Measurements from ENCODE around the gene DLX4. TPM values are rescaled to one million over a fixed set of nuclear protein-coding genes. Genes with fewer than 3 reads are reported as not detected.

The DLX4 gene
- total and polyA plus RNA-seq, 3 experiments from 2014 or later = 0.58 to 0.88 TPM; not detected in 1

DNA sequence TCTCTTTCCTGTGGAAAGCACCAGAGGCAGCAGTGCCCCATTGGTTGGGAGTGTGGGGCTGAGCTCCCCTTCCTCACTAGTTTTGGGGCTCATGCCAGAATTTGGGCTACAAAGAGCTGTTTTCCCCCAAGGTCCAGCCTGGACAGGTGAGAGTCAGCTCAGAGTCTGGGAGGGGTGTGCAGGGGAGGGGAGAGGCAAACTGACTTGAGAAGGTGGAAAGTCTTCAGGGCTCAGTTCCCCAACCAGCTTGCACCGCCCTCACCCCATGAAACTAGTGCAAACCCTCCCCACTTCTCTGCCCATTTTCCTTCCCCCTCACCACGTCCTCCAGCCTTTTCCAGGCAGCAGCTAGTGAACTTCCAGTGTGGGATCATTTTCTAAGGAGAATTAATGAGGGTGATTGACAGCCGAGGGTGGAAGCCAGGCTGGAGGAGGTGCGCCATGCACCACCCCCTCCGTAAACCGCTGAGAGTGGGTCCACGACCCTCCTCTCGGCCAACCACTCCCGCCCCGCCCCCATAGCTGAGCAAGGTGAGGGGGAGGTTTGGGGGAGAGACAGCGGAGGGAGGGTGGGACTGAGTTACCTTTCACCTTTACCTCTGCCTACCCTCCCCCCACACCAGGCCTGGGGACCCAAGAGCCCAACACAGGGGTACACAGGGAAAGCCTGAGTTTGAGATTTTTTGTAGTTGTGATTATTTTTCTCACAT lies 6.2 kb upstream of the DLX4 start:
- POLR2A ChIA-PET = no interaction called here
- H3K27me3 ChIP-seq (ENCODE audit: insufficient read depth, low read length, poor library complexity, severe bottlenecking) = peaks cover 52% of the 10 kb centered on the region

GRCh38 chr17:49963309-49963625 lies 5.7 kb upstream of the DLX4 start:
- peaks cover 61 to 76% of the 10 kb centered on the region in 2 donors for H3K27me3 Mint-ChIP-seq
- H3K9me3 ChIP-seq (ENCODE audit: low read length) = no peaks in the 10 kb centered on the region
- peaks cover 52% of the 10 kb centered on the region for H3K27me3 ChIP-seq (ENCODE audit: insufficient read depth, low read length, poor library complexity, severe bottlenecking)
- H3K36me3 ChIP-seq (ENCODE audit: insufficient read depth, low read length) = no peaks in the 10 kb centered on the region
- H3K9me3 Mint-ChIP-seq = peaks cover 0 to 6% (median 4%) of the 10 kb centered on the region in 5 donors
- POLR2A ChIA-PET = no interaction called here
- H3K36me3 Mint-ChIP-seq = no peaks in the 10 kb centered on the region
- no peak overlapping the region for H3K27ac ChIP-seq (ENCODE audit: low read depth, low read length)
- no peak for DNase-seq
- no peak overlapping the region for H3K4me3 ChIP-seq (ENCODE audit: low read length)
- CTCF ChIA-PET = interaction anchor here (0.6 to 3.8 kb wide), 3 partner anchors 11 to 255 kb away, joined by 3 to 18 read pairs (median 3); no protein-coding TSS in a partner anchor
- peak overlapping the region in 1 of 7 donors; percentile 45 for H3K4me3 Mint-ChIP-seq
- H3K4me1 ChIP-seq (ENCODE audit: insufficient read depth, low read length) = peaks cover 30% of the 10 kb centered on the region
- peaks cover 27 to 39% (median 36%) of the 10 kb centered on the region in 3 donors for H3K4me1 Mint-ChIP-seq
- peak overlapping the region in 1 of 8 donors; percentile 89 for H3K27ac Mint-ChIP-seq

More for the DNA sequence above, 6.2 kb upstream of the DLX4 start:
- CTCF ChIA-PET = interaction anchor here (0.7 to 3.8 kb wide), 4 partner anchors 10 to 254 kb away, joined by 3 to 18 read pairs (median 6); no protein-coding TSS in a partner anchor
- H3K4me3 ChIP-seq (ENCODE audit: low read length) = no peak overlapping the region
- Mint-ChIP-seq H3K9me3 (peaks cover 0 to 6% (median 4%) of the 10 kb centered on the region in 5 donors), H3K4me1 (peaks cover 24 to 33% (median 30%) of the 10 kb centered on the region in 3 donors), H3K4me3 (peak overlapping the region in 1 of 7 donors; percentile 27), H3K27ac (peak overlapping the region in 1 of 8 donors; percentile 43), H3K27me3 (peaks cover 60 to 72% of the 10 kb centered on the region in 2 donors), H3K36me3 (no peaks in the 10 kb centered on the region)
- H3K4me1 ChIP-seq (ENCODE audit: insufficient read depth, low read length) = peaks cover 24% of the 10 kb centered on the region
- H3K9me3 ChIP-seq (ENCODE audit: low read length) = no peaks in the 10 kb centered on the region
- H3K27ac ChIP-seq (ENCODE audit: low read depth, low read length) = no peak overlapping the region
- no peaks in the 10 kb centered on the region for H3K36me3 ChIP-seq (ENCODE audit: insufficient read depth, low read length)
- no peak for DNase-seq

- Histone ChIP-seq H3K9me3 (ENCODE audit: low read length) (no peaks in the 10 kb centered on the region), H3K4me1 (ENCODE audit: insufficient read depth, low read length) (peaks cover 32% of the 10 kb centered on the region), H3K36me3 (ENCODE audit: insufficient read depth, low read length) (no peaks in the 10 kb centered on the region), H3K27ac (ENCODE audit: low read depth, low read length) (no peak overlapping the region), H3K27me3 (ENCODE audit: insufficient read depth, low read length, poor library complexity, severe bottlenecking) (peaks cover 52% of the 10 kb centered on the region), H3K4me3 (ENCODE audit: low read length) (no peak overlapping the region)
- peaks cover 0 to 6% (median 4%) of the 10 kb centered on the region in 5 donors for H3K9me3 Mint-ChIP-seq
- peaks cover 61 to 76% of the 10 kb centered on the region in 2 donors for H3K27me3 Mint-ChIP-seq
- no peak for DNase-seq
- peak overlapping the region; percentile 2 to 79 (median 53) for H3K4me3 Mint-ChIP-seq
- CTCF ChIA-PET = interaction anchor here (0.6 to 3.8 kb wide), 3 partner anchors 11 to 34 kb away, joined by 3 to 18 read pairs (median 3); no protein-coding TSS in a partner anchor
- POLR2A ChIA-PET = no interaction called here
- H3K36me3 Mint-ChIP-seq = no peaks in the 10 kb centered on the region
- H3K4me1 Mint-ChIP-seq = peaks cover 28 to 39% (median 37%) of the 10 kb centered on the region in 3 donors
- peak overlapping the region in 4 of 8 donors; percentile 13 to 89 (median 40) for H3K27ac Mint-ChIP-seq
Measured at GRCh38 chr17:49963626-49964302, 5.2 kb upstream of the DLX4 start.

DNA sequence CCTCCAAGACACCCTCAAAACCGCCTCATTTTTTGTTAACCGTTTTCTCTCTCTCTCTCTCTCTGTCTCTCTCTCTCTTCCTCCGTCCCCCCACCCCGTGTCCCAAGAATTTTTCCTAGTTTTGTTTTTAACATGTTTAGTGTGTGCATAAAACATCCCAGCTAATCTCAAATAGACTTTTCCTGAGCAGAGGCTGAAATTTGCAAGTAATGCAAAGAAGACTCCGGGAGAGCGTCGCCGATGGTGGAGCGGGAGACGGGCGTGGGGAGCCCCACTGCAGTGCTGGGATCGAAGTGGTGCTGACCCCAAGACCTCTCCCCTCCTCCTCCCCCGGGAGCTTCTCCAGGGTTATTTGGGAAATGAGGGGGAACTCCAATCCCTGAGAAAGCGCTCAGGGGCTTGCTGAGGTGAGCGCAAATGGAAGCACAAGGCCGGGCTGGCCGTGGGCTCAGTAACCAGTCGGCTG lies 4.7 kb upstream of the DLX4 start:
- CTCF ChIA-PET = interaction anchor here (0.7 to 3.8 kb wide), 3 partner anchors 12 to 34 kb away, joined by 3 to 18 read pairs (median 3); no protein-coding TSS in a partner anchor
- H3K4me3 ChIP-seq (ENCODE audit: low read length) = no peak overlapping the region
- peak overlapping the region; percentile 53 to 79 (median 78) for H3K4me3 Mint-ChIP-seq
- H3K4me1 Mint-ChIP-seq = peaks cover 28 to 40% (median 38%) of the 10 kb centered on the region in 3 donors
- POLR2A ChIA-PET = no interaction called here
- no peaks in the 10 kb centered on the region for H3K36me3 ChIP-seq (ENCODE audit: insufficient read depth, low read length)
- DNase-seq = no peak
- peaks cover 0 to 6% (median 4%) of the 10 kb centered on the region in 5 donors for H3K9me3 Mint-ChIP-seq
- H3K27me3 Mint-ChIP-seq = peaks cover 61 to 77% of the 10 kb centered on the region in 2 donors
- peaks cover 38% of the 10 kb centered on the region for H3K4me1 ChIP-seq (ENCODE audit: insufficient read depth, low read length)
- H3K27ac Mint-ChIP-seq = peak overlapping the region in 2 of 8 donors; percentile 15 to 19
- no peaks in the 10 kb centered on the region for H3K9me3 ChIP-seq (ENCODE audit: low read length)
- H3K27me3 ChIP-seq (ENCODE audit: insufficient read depth, low read length, poor library complexity, severe bottlenecking) = peaks cover 56% of the 10 kb centered on the region
- H3K36me3 Mint-ChIP-seq = no peaks in the 10 kb centered on the region
- no peak overlapping the region for H3K27ac ChIP-seq (ENCODE audit: low read depth, low read length)

DNA sequence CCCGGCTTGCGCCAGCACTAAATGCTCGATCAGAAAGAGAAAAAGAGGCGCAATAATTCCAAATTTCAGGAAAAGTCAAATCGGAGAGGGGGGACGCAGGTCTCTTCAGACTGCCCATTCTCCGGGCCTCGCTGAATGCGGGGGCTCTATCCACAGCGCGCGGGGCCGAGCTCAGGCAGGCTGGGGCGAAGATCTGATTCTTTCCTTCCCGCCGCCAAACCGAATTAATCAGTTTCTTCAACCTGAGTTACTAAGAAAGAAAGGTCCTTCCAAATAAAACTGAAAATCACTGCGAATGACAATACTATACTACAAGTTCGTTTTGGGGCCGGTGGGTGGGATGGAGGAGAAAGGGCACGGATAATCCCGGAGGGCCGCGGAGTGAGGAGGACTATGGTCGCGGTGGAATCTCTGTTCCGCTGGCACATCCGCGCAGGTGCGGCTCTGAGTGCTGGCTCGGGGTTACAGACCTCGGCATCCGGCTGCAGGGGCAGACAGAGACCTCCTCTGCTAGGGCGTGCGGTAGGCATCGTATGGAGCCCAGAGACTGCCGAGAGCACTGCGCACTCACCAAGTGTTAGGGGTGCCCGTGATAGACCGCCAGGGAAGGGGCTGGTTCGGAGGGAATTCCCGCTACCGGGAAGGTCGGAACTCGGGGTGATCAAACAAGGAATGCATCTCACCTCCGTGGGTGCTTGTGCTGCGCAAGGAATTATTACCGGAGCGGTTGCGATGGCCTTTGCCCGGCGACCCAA lies 4.0 kb upstream of the DLX4 start:
- no peaks in the 10 kb centered on the region for H3K36me3 Mint-ChIP-seq
- CTCF ChIA-PET = interaction anchor here (0.7 to 3.8 kb wide), 2 partner anchors 12 to 31 kb away, joined by 3 to 18 read pairs; no protein-coding TSS in a partner anchor
- peaks cover 60% of the 10 kb centered on the region for H3K27me3 ChIP-seq (ENCODE audit: insufficient read depth, low read length, poor library complexity, severe bottlenecking)
- H3K4me1 Mint-ChIP-seq = peaks cover 33 to 44% (median 44%) of the 10 kb centered on the region in 3 donors
- no peak overlapping the region for H3K27ac ChIP-seq (ENCODE audit: low read depth, low read length)
- POLR2A ChIA-PET = no interaction called here
- peak overlapping the region in 3 of 8 donors; percentile 15 to 64 (median 55) for H3K27ac Mint-ChIP-seq
- H3K9me3 ChIP-seq (ENCODE audit: low read length) = no peaks in the 10 kb centered on the region
- peaks cover 64 to 79% of the 10 kb centered on the region in 2 donors for H3K27me3 Mint-ChIP-seq
- peak overlapping the region; percentile 65 to 79 (median 78) for H3K4me3 Mint-ChIP-seq
- H3K9me3 Mint-ChIP-seq = peaks cover 0 to 8% (median 4%) of the 10 kb centered on the region in 5 donors
- no peak overlapping the region for H3K4me3 ChIP-seq (ENCODE audit: low read length)
- peak in 3 of 5 donors; percentile 33 to 58 (median 50) for DNase-seq
- H3K36me3 ChIP-seq (ENCODE audit: insufficient read depth, low read length) = no peaks in the 10 kb centered on the region
- H3K4me1 ChIP-seq (ENCODE audit: insufficient read depth, low read length) = peaks cover 42% of the 10 kb centered on the region

DNA sequence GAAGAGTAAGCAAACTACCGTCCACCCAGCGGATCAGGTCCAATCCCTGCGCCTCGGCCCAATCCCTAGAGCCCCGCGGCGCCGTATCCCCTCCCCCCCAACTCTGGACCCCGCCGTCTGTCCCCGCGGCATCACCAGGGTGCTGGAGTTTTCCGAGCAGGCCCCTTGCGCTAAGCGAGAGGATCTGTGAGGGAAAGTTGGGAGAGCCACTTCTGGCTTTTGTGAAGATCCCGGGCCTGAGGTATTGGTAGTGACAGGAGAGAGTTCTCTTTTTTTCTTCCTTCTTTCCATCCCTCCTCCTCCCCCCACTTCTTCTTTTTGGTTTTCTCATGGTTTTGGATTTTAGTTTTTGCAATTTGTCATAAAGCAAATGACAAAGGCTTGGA lies 3.5 kb upstream of the DLX4 start:
- H3K4me3 ChIP-seq (ENCODE audit: low read length) = no peak overlapping the region
- ChIA-PET POLR2A (no interaction called here), CTCF (interaction anchor here (2.8 kb wide), 1 partner anchor 13 kb away, joined by 7 read pairs; no protein-coding TSS in a partner anchor)
- peaks cover 0 to 8% (median 4%) of the 10 kb centered on the region in 5 donors for H3K9me3 Mint-ChIP-seq
- no peaks in the 10 kb centered on the region for H3K36me3 ChIP-seq (ENCODE audit: insufficient read depth, low read length)
- H3K4me3 Mint-ChIP-seq = peak overlapping the region in 5 of 7 donors; percentile 10 to 78 (median 27)
- peaks cover 38 to 50% (median 49%) of the 10 kb centered on the region in 3 donors for H3K4me1 Mint-ChIP-seq
- DNase-seq = no peak
- H3K4me1 ChIP-seq (ENCODE audit: insufficient read depth, low read length) = peaks cover 46% of the 10 kb centered on the region
- peaks cover 69 to 85% of the 10 kb centered on the region in 2 donors for H3K27me3 Mint-ChIP-seq
- H3K27ac Mint-ChIP-seq = no peak overlapping the region
- peaks cover 66% of the 10 kb centered on the region for H3K27me3 ChIP-seq (ENCODE audit: insufficient read depth, low read length, poor library complexity, severe bottlenecking)
- H3K9me3 ChIP-seq (ENCODE audit: low read length) = no peaks in the 10 kb centered on the region
- no peaks in the 10 kb centered on the region for H3K36me3 Mint-ChIP-seq
- no peak overlapping the region for H3K27ac ChIP-seq (ENCODE audit: low read depth, low read length)

GRCh38 chr17:49966767-49967166 lies 2.2 kb upstream of the DLX4 start:
- Histone ChIP-seq H3K27ac (ENCODE audit: low read depth, low read length) (no peak overlapping the region), H3K4me3 (ENCODE audit: low read length) (no peak overlapping the region), H3K4me1 (ENCODE audit: insufficient read depth, low read length) (peaks cover 46% of the 10 kb centered on the region), H3K36me3 (ENCODE audit: insufficient read depth, low read length) (no peaks in the 10 kb centered on the region), H3K27me3 (ENCODE audit: insufficient read depth, low read length, poor library complexity, severe bottlenecking) (peaks cover 79% of the 10 kb centered on the region), H3K9me3 (ENCODE audit: low read length) (no peaks in the 10 kb centered on the region)
- CTCF ChIA-PET = interaction anchor here (1.4 to 2.8 kb wide), 2 partner anchors 15 to 30 kb away, joined by 6 to 7 read pairs; no protein-coding TSS in a partner anchor
- Mint-ChIP-seq H3K4me1 (peaks cover 47 to 62% (median 62%) of the 10 kb centered on the region in 3 donors), H3K9me3 (peaks cover 0 to 8% (median 4%) of the 10 kb centered on the region in 5 donors), H3K4me3 (peak overlapping the region in 1 of 7 donors; percentile 12), H3K27me3 (peaks cover 77 to 87% of the 10 kb centered on the region in 2 donors), H3K36me3 (no peaks in the 10 kb centered on the region), H3K27ac (peak overlapping the region in 2 of 8 donors; percentile 3 to 9)
- no peak for DNase-seq
- POLR2A ChIA-PET = interaction anchor here (0.7 kb wide), 1 partner anchor 264 kb away, joined by 3 read pairs; no protein-coding TSS in a partner anchor
